Heart right ventricle (tissue), 16 donors: ENCODE data around the gene MR1. TPM values are rescaled to one million over a fixed set of nuclear protein-coding genes. Genes with fewer than 3 reads are reported as not detected.

ENCODE experiments used
- ATAC-seq, 8 donors: fragments of 200-7000 bp; cut with Tn5 transposase; one replicate each; pipeline ENCODE4 v1.9.1; 2020; ENCODE audit warnings: mild to moderate bottlenecking in 8 of 8, moderate library complexity in 8 of 8, moderate number of reproducible peaks in 1 of 8
- DNase-seq, 2 donors: peaks; one replicate each; pipeline ENCODE4 v3.0.0-alpha.2; 2020
- H3K27ac ChIP-seq, 10 donors: fragments of 200-600 bp; sonication (generic) in 2 of 10; one replicate each; pipeline versions ENCODE4 v1.5.0 to v1.8.0; 2020 to 2022; ENCODE audit warnings: mild to moderate bottlenecking in 3 of 10
- H3K27me3 ChIP-seq, 7 donors: fragments of 200-600 bp; one replicate each; pipeline ENCODE4 v1.8.0; 2021 to 2022; ENCODE audit warnings: mild to moderate bottlenecking in 2 of 7
- H3K36me3 ChIP-seq, 9 donors: fragments of 200-600 bp; sonication (generic) in 1 of 9; one replicate each; pipeline versions ENCODE4 v1.5.0 to v1.8.0; 2020 to 2022; ENCODE audit warnings: mild to moderate bottlenecking in 2 of 9
- H3K4me1 ChIP-seq, 9 donors: fragments of 200-600 bp; sonication (generic) in 1 of 9; one replicate each; pipeline versions ENCODE4 v1.5.0 to v1.8.0; 2020 to 2022; ENCODE audit warnings: mild to moderate bottlenecking in 4 of 9
- H3K4me3 ChIP-seq, 10 donors: fragments of 200-600 bp; sonication (generic) in 2 of 10; one replicate each; pipeline versions ENCODE4 v1.5.0 to v1.8.0; 2020 to 2022; ENCODE audit warnings: mild to moderate bottlenecking in 7 of 10, moderate library complexity in 2 of 10
- H3K9me3 ChIP-seq, 11 donors: fragments of 200-600 bp in 10 of 11; sonication (generic) in 2 of 11; one replicate each; pipeline versions ENCODE4 v1.5.0 to v1.8.0; 2013 to 2022; ENCODE audit warnings: mild to moderate bottlenecking in 2 of 11, control low read depth in 1 of 11, moderate library complexity in 1 of 11
- CTCF ChIP-seq, 9 donors: fragments of 200-600 bp; sonication (generic) in 2 of 9; IDR thresholded peaks; one replicate each; pipeline versions ENCODE4 v1.5.0 to v1.8.0; 2021 to 2022; ENCODE audit warnings: antibody characterized with exemption in 9 of 9, mild to moderate bottlenecking in 5 of 9, moderate library complexity in 1 of 9
- WGBS, 2 donors: extraction: QIAGEN DNeasy Blood & Tissue Kit; methylation state at CpG; one replicate each; pipeline ENCODE4 v1.1.7; 2013; ENCODE audit warnings: inconsistent platforms in 1 of 2; 5-methylcytosine and 5-hydroxymethylcytosine counted together
- intact Hi-C, 10 donors: fragments of 100-400 bp; cut with DNase I; formaldehyde crosslinking; loops; one replicate each; pipeline versions ENCODE4 v1.11.1 to v1.14.2; 2022
- polyA plus RNA-seq, 2 donors: library from polyadenylated mRNA; stranded (reverse); fragments of 200-250 nt; gene quantifications; one replicate each; pipeline ENCODE4 v1.2.3, GENCODE V29; 2013
- total RNA-seq, 10 donors: library from RNA; stranded (reverse); fragmentation: NEBNext Ultra II Directional in 3 of 10; extraction: Animal tissue kit (Norgen Biotek cat#: 25700) in 3 of 10; gene quantifications; one replicate each; pipeline versions ENCODE4 v1.2.1 to v1.2.4, GENCODE V29; 2021 to 2023
- donor health status: Arrhythmogenic right ventricular cardiomyopathy.
- donor health status: ischemic (EF 13 %, LVEDD 7.1; RV severe dilation, severe dysfunction).
- donor health status: healthy with polysubstance abuse.
- donor health status: DM: no; HTN: yes; CAD: no.
- donor health status: DM: no; HTN: no; CAD: no.
- donor health status: ischemic (EF 25% LVEDD 6.9; RV normal size, moderate dysfunction).
- donor health status: ischemic (EF 25% LVEDD 5.7; RV mildly dilated, moderate dysfunction).
- donor health status: healthy.
- donor health status: DM: yes; HTN: yes; CAD: no.
- donor health status: Ischemic cardiomyopathy.
- donor health status: ischemic (EF 35%, LVEDD 5.7; RV mildly dilated, moderate dysfunction).
- donor health status: nonischemic (EF 11% LVEDD 7.7; RV severe dilation, severe dysfunction).
- donor health status: DM: yes; HTN: yes; CAD: no.
- donor health status: PGD.
- donor health status: ischemic (EF 29% LVEDD 5.4; RV normal size, mild dysfunction).
- donor health status: nonischemic (EF 23%, LVEDD 6.1; RV moderate dilation, normal function).

MR1 gene
- total and polyA plus RNA-seq, 12 donors = 0.88 to 8.2 (median 2.7) TPM

- WGBS, 2 donors = 35 to 37% methylated on average over 6 of the region's 6 CpGs
- Histone ChIP-seq H3K36me3 (no peaks in the 10 kb centered on the region), H3K9me3 (no peaks in the 10 kb centered on the region), H3K4me3 (no peak overlapping the region), H3K27me3 (no peaks in the 10 kb centered on the region), H3K4me1 (peaks cover 0 to 29% (median 8%) of the 10 kb centered on the region in 9 donors), H3K27ac (no peak overlapping the region)
- DNase-seq = peak in 1 of 2 donors; percentile 52
- TF ChIP-seq CTCF (IDR thresholded peaks at IDR 0.05) = peak; percentile 22 to 77 (median 56)
- peak in 7 of 8 donors; percentile 17 to 61 (median 51) for ATAC-seq
- intact Hi-C loops = loop anchor here in 6 of 10 donors (1.0 to 10.0 kb wide), 4 partner anchors 49 to 59 kb away; partner anchors contain the start of gene MR1 (in 1 of the 6)
Observed at GRCh38 chr1:181083842-181084605, 50.2 kb downstream of the MR1 start.

GRCh38 chr1:181084606-181084969 lies 50.8 kb downstream of the MR1 start:
- H3K4me3 ChIP-seq = no peak overlapping the region
- no peaks in the 10 kb centered on the region for H3K9me3 ChIP-seq
- TF ChIP-seq CTCF (IDR thresholded peaks at IDR 0.05) = no peak
- H3K4me1 ChIP-seq = peaks cover 0 to 29% (median 8%) of the 10 kb centered on the region in 9 donors
- H3K27me3 ChIP-seq = no peaks in the 10 kb centered on the region
- no peaks in the 10 kb centered on the region for H3K36me3 ChIP-seq
- ATAC-seq (no peak), DNase-seq (no peak)
- WGBS, 2 donors = 45 to 55% methylated on average over 4 of the region's 4 CpGs
- H3K27ac ChIP-seq = no peak overlapping the region
- intact Hi-C loops = loop anchor here in 6 of 10 donors (1.0 to 10.0 kb wide), 4 partner anchors 50 to 58 kb away; partner anchors contain the start of gene MR1 (in 1 of the 6)

- no peak for TF ChIP-seq CTCF (IDR thresholded peaks at IDR 0.05)
- intact Hi-C loops = loop anchor here in 8 of 10 donors (5.0 to 10.0 kb wide), 6 partner anchors 49 to 76 kb away; partner anchors contain the start of genes MR1 (in 3 of the 8) and STX6 (in 1 of the 8)
- WGBS, 2 donors = 93 to 100% methylated on average over 1 of the region's 1 CpG
Observed at GRCh38 chr1:181086091-181086490, 52.3 kb downstream of the MR1 start.

GRCh38 chr1:181086926-181087325 lies 53.1 kb downstream of the MR1 start:
- no peaks in the 10 kb centered on the region for H3K9me3 ChIP-seq
- peak overlapping the region in 1 of 10 donors; percentile 96 for H3K27ac ChIP-seq
- WGBS, 2 donors = 80 to 84% methylated on average over 5 of the region's 5 CpGs
- intact Hi-C loops = loop anchor here in 8 of 10 donors (5.0 to 10.0 kb wide), 6 partner anchors 50 to 75 kb away; partner anchors contain the start of genes MR1 (in 3 of the 8) and STX6 (in 1 of the 8)
- H3K4me3 ChIP-seq = no peak overlapping the region
- no peaks in the 10 kb centered on the region for H3K27me3 ChIP-seq
- H3K4me1 ChIP-seq = peaks cover 0 to 42% (median 22%) of the 10 kb centered on the region in 9 donors
- no peak for TF ChIP-seq CTCF (IDR thresholded peaks at IDR 0.05)
- DNase-seq (no peak), ATAC-seq (no peak)
- peaks cover 0 to 3% (median 0%) of the 10 kb centered on the region in 9 donors for H3K36me3 ChIP-seq

More at GRCh38 chr1:181086091-181086490, 52.3 kb downstream of the MR1 start:
- Histone ChIP-seq H3K4me3 (no peak overlapping the region), H3K4me1 (peaks cover 0 to 33% (median 14%) of the 10 kb centered on the region in 9 donors), H3K27ac (no peak overlapping the region), H3K36me3 (no peaks in the 10 kb centered on the region), H3K9me3 (no peaks in the 10 kb centered on the region), H3K27me3 (no peaks in the 10 kb centered on the region)
- ATAC-seq = no peak
- DNase-seq = no peak
